ENCODE data around the gene OTOP2.

Gene OTOP2

DNA sequence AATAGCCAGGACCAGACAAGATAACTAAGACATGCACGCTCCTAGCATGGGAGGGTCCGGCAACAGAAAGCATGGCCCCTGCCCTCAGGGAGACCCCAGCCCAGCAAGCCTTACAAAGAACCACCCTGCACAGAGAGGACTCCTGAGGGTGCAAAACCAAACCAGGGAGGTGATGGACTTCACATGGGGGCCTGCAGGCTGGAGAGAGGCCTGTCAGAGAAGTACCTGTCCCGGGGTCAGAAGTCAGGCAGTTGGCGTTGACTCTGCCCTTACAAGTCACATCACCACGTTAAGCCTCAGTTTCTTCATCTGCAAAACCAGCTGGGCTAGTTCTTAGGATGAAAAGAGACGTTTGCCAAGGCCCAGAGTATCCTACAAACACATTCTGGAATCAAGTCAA lies 4.7 kb downstream of the OTOP2 start:
- no peaks in the 10 kb centered on the region for H3K27me3 ChIP-seq (ENCODE audit: insufficient read depth, low read length, poor library complexity, severe bottlenecking)
- no peak overlapping the region for H2AFZ ChIP-seq (ENCODE audit: low read length)
- H3K9me3 ChIP-seq (ENCODE audit: insufficient read depth, low read depth, low read length): no peaks in the 10 kb centered on the region
- H3K4me3 ChIP-seq (ENCODE audit: low read length, poor library complexity, severe bottlenecking): no peak overlapping the region
- no peaks in the 10 kb centered on the region for H3K4me1 ChIP-seq (ENCODE audit: insufficient read depth, low read length, poor library complexity, severe bottlenecking)
- no peak overlapping the region for H3K4me2 ChIP-seq (ENCODE audit: low read depth, low read length, poor library complexity, severe bottlenecking)
- H3K79me2 ChIP-seq (ENCODE audit: insufficient read depth, low read length): no peaks in the 10 kb centered on the region
- no peak for TF ChIP-seq EZH2phosphoT487 (IDR thresholded peaks at IDR 0.05; ENCODE audit: borderline replicate concordance)
- TF ChIP-seq, protein P1, sequence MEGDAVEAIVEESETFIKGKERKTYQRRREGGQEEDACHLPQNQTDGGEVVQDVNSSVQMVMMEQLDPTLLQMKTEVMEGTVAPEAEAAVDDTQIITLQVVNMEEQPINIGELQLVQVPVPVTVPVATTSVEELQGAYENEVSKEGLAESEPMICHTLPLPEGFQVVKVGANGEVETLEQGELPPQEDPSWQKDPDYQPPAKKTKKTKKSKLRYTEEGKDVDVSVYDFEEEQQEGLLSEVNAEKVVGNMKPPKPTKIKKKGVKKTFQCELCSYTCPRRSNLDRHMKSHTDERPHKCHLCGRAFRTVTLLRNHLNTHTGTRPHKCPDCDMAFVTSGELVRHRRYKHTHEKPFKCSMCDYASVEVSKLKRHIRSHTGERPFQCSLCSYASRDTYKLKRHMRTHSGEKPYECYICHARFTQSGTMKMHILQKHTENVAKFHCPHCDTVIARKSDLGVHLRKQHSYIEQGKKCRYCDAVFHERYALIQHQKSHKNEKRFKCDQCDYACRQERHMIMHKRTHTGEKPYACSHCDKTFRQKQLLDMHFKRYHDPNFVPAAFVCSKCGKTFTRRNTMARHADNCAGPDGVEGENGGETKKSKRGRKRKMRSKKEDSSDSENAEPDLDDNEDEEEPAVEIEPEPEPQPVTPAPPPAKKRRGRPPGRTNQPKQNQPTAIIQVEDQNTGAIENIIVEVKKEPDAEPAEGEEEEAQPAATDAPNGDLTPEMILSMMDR (conservative IDR thresholded peaks at IDR 0.05; ENCODE audit: low read length): no peak
- no peaks in the 10 kb centered on the region for H3F3A ChIP-seq (ENCODE audit: low read depth)
- H3K9ac ChIP-seq (ENCODE audit: low read depth, low read length, poor library complexity, severe bottlenecking): no peak overlapping the region
- H3K9me2 ChIP-seq (replicated peaks; ENCODE audit: low read depth, low read length): no peaks in the 10 kb centered on the region
- H4K20me1 ChIP-seq (ENCODE audit: insufficient read depth, low read length, poor library complexity, severe bottlenecking): no peaks in the 10 kb centered on the region
- no peaks in the 10 kb centered on the region for H3K36me3 ChIP-seq (ENCODE audit: insufficient read depth, low read length)

DNA sequence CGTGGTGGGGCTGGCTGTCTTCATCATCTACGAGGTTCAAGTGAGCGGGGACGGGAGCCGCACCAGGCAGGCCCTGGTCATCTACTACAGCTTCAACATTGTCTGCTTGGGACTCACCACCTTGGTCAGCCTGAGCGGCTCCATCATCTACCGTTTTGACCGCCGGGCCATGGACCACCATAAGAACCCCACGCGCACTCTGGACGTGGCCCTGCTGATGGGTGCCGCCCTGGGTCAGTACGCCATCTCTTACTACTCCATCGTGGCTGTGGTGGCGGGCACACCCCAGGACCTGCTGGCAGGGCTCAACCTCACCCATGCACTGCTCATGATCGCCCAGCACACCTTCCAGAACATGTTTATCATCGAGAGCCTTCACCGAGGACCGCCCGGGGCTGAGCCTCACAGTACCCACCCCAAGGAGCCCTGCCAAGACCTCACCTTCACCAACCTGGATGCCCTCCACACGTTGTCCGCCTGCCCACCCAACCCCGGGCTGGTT lies 6.5 kb downstream of the OTOP2 start:
- Histone ChIP-seq H3K4me1 (ENCODE audit: insufficient read depth, low read length, poor library complexity, severe bottlenecking) (no peaks in the 10 kb centered on the region), H3K4me2 (ENCODE audit: low read depth, low read length, poor library complexity, severe bottlenecking) (no peak overlapping the region), H2AFZ (ENCODE audit: low read length) (no peak overlapping the region), H3K27me3 (ENCODE audit: insufficient read depth, low read length, poor library complexity, severe bottlenecking) (no peaks in the 10 kb centered on the region), H3K36me3 (ENCODE audit: insufficient read depth, low read length) (no peaks in the 10 kb centered on the region), H3K9me3 (ENCODE audit: insufficient read depth, low read depth, low read length) (no peaks in the 10 kb centered on the region), H3K79me2 (ENCODE audit: insufficient read depth, low read length) (no peaks in the 10 kb centered on the region), H4K20me1 (ENCODE audit: insufficient read depth, low read length, poor library complexity, severe bottlenecking) (no peaks in the 10 kb centered on the region), H3K9ac (ENCODE audit: low read depth, low read length, poor library complexity, severe bottlenecking) (no peak overlapping the region), H3K9me2 (replicated peaks; ENCODE audit: low read depth, low read length) (no peaks in the 10 kb centered on the region), H3F3A (ENCODE audit: low read depth) (no peaks in the 10 kb centered on the region), H3K4me3 (ENCODE audit: low read length, poor library complexity, severe bottlenecking) (no peak overlapping the region)
- TF ChIP-seq, protein P1 (conservative IDR thresholded peaks at IDR 0.05; ENCODE audit: low read length): no peak
- TF ChIP-seq EZH2phosphoT487 (IDR thresholded peaks at IDR 0.05; ENCODE audit: borderline replicate concordance): no peak

DNA sequence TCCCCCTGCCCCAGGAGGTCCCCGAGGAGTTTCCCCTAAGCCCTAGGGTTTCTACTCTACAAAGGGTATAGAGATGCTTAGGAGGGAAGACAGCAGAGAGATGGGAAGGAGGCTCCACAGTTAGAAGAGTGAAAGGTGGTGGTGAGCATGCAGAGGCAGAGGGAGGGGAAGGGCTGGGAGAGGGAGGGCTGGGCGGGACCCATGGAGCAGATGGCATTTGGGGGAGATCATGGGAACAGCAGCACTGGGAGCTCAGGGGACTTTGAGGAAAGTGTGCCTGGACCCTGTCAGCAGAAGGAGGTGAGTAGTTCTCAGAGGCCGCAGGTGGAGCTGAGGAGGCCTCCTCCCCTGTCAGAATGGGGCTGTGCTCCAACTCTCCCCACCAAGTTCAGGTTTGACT lies 11.0 kb downstream of the OTOP2 start:
- TF ChIP-seq, protein P1 (conservative IDR thresholded peaks at IDR 0.05; ENCODE audit: low read length): no peak
- no peak for TF ChIP-seq EZH2phosphoT487 (IDR thresholded peaks at IDR 0.05; ENCODE audit: borderline replicate concordance)
- no peaks in the 10 kb centered on the region for H3K36me3 ChIP-seq (ENCODE audit: insufficient read depth, low read length)
- H3K9me3 ChIP-seq (ENCODE audit: insufficient read depth, low read depth, low read length): no peaks in the 10 kb centered on the region
- H2AFZ ChIP-seq (ENCODE audit: low read length): no peak overlapping the region
- H3K79me2 ChIP-seq (ENCODE audit: insufficient read depth, low read length): no peaks in the 10 kb centered on the region
- no peaks in the 10 kb centered on the region for H3K9me2 ChIP-seq (replicated peaks; ENCODE audit: low read depth, low read length)
- no peaks in the 10 kb centered on the region for H3K27me3 ChIP-seq (ENCODE audit: insufficient read depth, low read length, poor library complexity, severe bottlenecking)
- H3K4me1 ChIP-seq (ENCODE audit: insufficient read depth, low read length, poor library complexity, severe bottlenecking): no peaks in the 10 kb centered on the region
- no peaks in the 10 kb centered on the region for H3F3A ChIP-seq (ENCODE audit: low read depth)
- no peak overlapping the region for H3K4me3 ChIP-seq (ENCODE audit: low read length, poor library complexity, severe bottlenecking)
- H4K20me1 ChIP-seq (ENCODE audit: insufficient read depth, low read length, poor library complexity, severe bottlenecking): no peaks in the 10 kb centered on the region
- H3K9ac ChIP-seq (ENCODE audit: low read depth, low read length, poor library complexity, severe bottlenecking): no peak overlapping the region
- no peak overlapping the region for H3K4me2 ChIP-seq (ENCODE audit: low read depth, low read length, poor library complexity, severe bottlenecking)

Data from Loucy (cell line).